Measurements from ENCODE around the gene PRDM16.

DNA sequence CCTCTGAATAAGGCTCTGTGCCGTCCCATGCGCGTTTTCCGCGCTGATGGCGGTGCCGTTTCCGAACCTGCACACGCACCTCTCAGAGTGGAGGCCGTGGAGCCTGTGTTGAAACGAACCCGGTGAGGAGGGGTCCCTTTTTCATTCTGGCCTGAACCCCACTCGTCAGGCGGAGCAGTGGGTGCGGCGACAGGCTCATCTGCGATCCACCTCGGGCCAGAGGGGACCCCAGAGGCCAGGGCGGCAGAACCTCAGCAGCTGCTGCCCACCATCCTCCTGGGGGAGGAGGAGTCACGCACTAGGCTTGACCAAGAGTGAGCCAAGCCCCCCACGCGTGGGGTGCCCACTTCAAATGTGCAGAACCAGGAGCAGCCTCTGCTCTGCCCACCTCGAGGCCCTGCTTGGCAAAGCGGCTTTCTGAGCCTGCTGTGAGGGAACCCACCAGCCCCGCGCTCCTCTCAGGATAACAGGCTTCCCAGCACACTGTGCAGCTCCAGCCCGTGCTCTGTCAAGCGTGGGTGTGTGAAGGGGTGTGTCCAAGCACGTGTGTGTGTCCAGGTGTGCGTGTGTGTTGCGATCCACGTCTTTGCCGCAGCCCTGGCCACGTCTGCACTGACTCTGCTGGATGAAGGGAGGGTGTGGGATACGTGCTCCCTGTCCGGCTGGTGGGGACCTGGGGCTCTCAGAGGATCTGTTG is 6.8 kb downstream of the PRDM16 start:
- TF ChIP-seq, protein P1, sequence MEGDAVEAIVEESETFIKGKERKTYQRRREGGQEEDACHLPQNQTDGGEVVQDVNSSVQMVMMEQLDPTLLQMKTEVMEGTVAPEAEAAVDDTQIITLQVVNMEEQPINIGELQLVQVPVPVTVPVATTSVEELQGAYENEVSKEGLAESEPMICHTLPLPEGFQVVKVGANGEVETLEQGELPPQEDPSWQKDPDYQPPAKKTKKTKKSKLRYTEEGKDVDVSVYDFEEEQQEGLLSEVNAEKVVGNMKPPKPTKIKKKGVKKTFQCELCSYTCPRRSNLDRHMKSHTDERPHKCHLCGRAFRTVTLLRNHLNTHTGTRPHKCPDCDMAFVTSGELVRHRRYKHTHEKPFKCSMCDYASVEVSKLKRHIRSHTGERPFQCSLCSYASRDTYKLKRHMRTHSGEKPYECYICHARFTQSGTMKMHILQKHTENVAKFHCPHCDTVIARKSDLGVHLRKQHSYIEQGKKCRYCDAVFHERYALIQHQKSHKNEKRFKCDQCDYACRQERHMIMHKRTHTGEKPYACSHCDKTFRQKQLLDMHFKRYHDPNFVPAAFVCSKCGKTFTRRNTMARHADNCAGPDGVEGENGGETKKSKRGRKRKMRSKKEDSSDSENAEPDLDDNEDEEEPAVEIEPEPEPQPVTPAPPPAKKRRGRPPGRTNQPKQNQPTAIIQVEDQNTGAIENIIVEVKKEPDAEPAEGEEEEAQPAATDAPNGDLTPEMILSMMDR (IDR thresholded peaks at IDR 0.05; ENCODE audit: low read length) = no peak
- no peak for TF ChIP-seq EZH2 (IDR thresholded peaks at IDR 0.05; ENCODE audit: borderline replicate concordance, low read length)

Data from OCI-LY1 (cell line).